Uterus (tissue), 4 donors: Measurements from ENCODE around the gene EFS. TPM values are rescaled to one million over a fixed set of nuclear protein-coding genes. Genes with fewer than 3 reads are reported as not detected.

Experiments
- DNase-seq, 2 donors: peaks; one replicate each; pipeline ENCODE4 v3.0.0-alpha.2; 2019 to 2020
- H3K27ac ChIP-seq, 2 donors: fragments of 200-600 bp; sonication (generic); 1 replicate in 1 of 2; 2 replicates in 1 of 2; pipeline ENCODE4 v1.5.1; 2016 to 2018
- H3K27me3 ChIP-seq, 2 donors: fragments of 200-600 bp; sonication (generic); one replicate each; pipeline ENCODE4 v1.5.1; 2018 to 2019; ENCODE audit warnings: control low read depth in 1 of 2
- H3K36me3 ChIP-seq, 2 donors: fragments of 200-600 bp; sonication (generic); one replicate each; pipeline ENCODE4 v1.5.1; 2019; ENCODE audit warnings: control low read depth in 1 of 2
- H3K4me1 ChIP-seq, 2 donors: fragments of 200-600 bp; sonication (generic); one replicate each; pipeline ENCODE4 v1.5.1; 2018 to 2019; ENCODE audit warnings: control low read depth in 1 of 2
- H3K4me3 ChIP-seq, 2 donors: fragments of 200-600 bp; sonication (generic); 1 replicate in 1 of 2; 2 replicates in 1 of 2; pipeline ENCODE4 v1.5.1; 2018 to 2019; ENCODE audit warnings: mild to moderate bottlenecking in 1 of 2
- H3K9me3 ChIP-seq, 2 donors: fragments of 200-600 bp; sonication (generic); one replicate each; pipeline ENCODE4 v1.5.1; 2019; ENCODE audit warnings: control low read depth in 1 of 2
- CTCF ChIP-seq, 4 experiments: fragments of 200-600 bp in 2 of 4; fragments of 450-650 bp in 2 of 4; sonication (generic) in 2 of 4; IDR thresholded peaks; one replicate each; pipeline ENCODE4 v1.5.1; 2016 to 2019; ENCODE audit warnings: antibody characterized with exemption in 4 of 4, mild to moderate bottlenecking in 2 of 4, moderate library complexity in 1 of 4
- POLR2A ChIP-seq, 2 donors: fragments of 450-650 bp; IDR thresholded peaks; one replicate each; pipeline ENCODE4 v1.6.1; 2016; ENCODE audit warnings: antibody characterized with exemption in 2 of 2, mild to moderate bottlenecking in 1 of 2, moderate library complexity in 1 of 2
- intact Hi-C: fragments of 100-400 bp; cut with DNase I; formaldehyde crosslinking; loops from one replicate; pipeline ENCODE4 v1.15.1; 2023; ENCODE audit warnings: low total_unique reads
- total RNA-seq, 4 donors: library from RNA; depleted of rRNA in 3 of 4; stranded (reverse); fragments of >200 nt in 3 of 4; gene quantifications; one replicate each; pipeline versions ENCODE4 v1.1.0 to v1.2.4, GENCODE V29; 2014 to 2023
- donor health status: DM: yes; HTN: yes; CAD: no.

Gene EFS
- total RNA-seq, 4 donors from 2014 or later, result 4.1 to 42.4 (median 21.7) TPM

- TF ChIP-seq POLR2A (IDR thresholded peaks at IDR 0.05) (no peak), CTCF (IDR thresholded peaks at IDR 0.05) (no peak)
- Histone ChIP-seq H3K36me3 (no peaks in the 10 kb centered on the region), H3K27ac (peak overlapping the region in 1 of 2 donors; percentile 21), H3K9me3 (no peaks in the 10 kb centered on the region), H3K4me3 (no peak overlapping the region), H3K27me3 (no peaks in the 10 kb centered on the region), H3K4me1 (peaks cover 0 to 7% of the 10 kb centered on the region in 2 donors)
- DNase-seq, result no peak
- intact Hi-C loops, result no loop called here
Measured at GRCh38 chr14:23361763-23362162, 3.2 kb downstream of the EFS start.

- peaks cover 0 to 7% of the 10 kb centered on the region in 2 donors for H3K4me1 ChIP-seq
Measured at GRCh38 chr14:23361320-23361719, 3.7 kb downstream of the EFS start.

GRCh38 chr14:23360496-23360895 lies 4.5 kb downstream of the EFS start:
- Histone ChIP-seq H3K4me1 (peaks cover 0 to 7% of the 10 kb centered on the region in 2 donors), H3K27me3 (no peaks in the 10 kb centered on the region), H3K9me3 (no peaks in the 10 kb centered on the region), H3K27ac (peak overlapping the region in 1 of 2 donors; percentile 31), H3K4me3 (no peak overlapping the region), H3K36me3 (no peaks in the 10 kb centered on the region)
- TF ChIP-seq POLR2A (IDR thresholded peaks at IDR 0.05) (no peak), CTCF (IDR thresholded peaks at IDR 0.05) (no peak)
- intact Hi-C loops, result no loop called here
- no peak for DNase-seq

More at GRCh38 chr14:23361320-23361719, 3.7 kb downstream of the EFS start:
- Histone ChIP-seq H3K36me3 (no peaks in the 10 kb centered on the region), H3K27ac (peak overlapping the region in 1 of 2 donors; percentile 21), H3K27me3 (no peaks in the 10 kb centered on the region), H3K9me3 (no peaks in the 10 kb centered on the region), H3K4me3 (no peak overlapping the region)
- TF ChIP-seq CTCF (IDR thresholded peaks at IDR 0.05) (no peak), POLR2A (IDR thresholded peaks at IDR 0.05) (no peak)
- no peak for DNase-seq
- intact Hi-C loops, result no loop called here

- Histone ChIP-seq H3K27ac (peak overlapping the region in 1 of 2 donors; percentile 31), H3K27me3 (no peaks in the 10 kb centered on the region), H3K4me3 (no peak overlapping the region), H3K9me3 (no peaks in the 10 kb centered on the region), H3K36me3 (no peaks in the 10 kb centered on the region), H3K4me1 (peaks cover 0 to 7% of the 10 kb centered on the region in 2 donors)
- no peak for DNase-seq
- TF ChIP-seq POLR2A (IDR thresholded peaks at IDR 0.05), result no peak
- no peak for TF ChIP-seq CTCF (IDR thresholded peaks at IDR 0.05)
- intact Hi-C loops, result no loop called here
Measured at GRCh38 chr14:23359722-23360447, 5.1 kb downstream of the EFS start.

- H3K27me3 ChIP-seq, result no peaks in the 10 kb centered on the region
- no peaks in the 10 kb centered on the region for H3K36me3 ChIP-seq
- peaks cover 0 to 7% of the 10 kb centered on the region in 2 donors for H3K4me1 ChIP-seq
- DNase-seq, result no peak
- H3K9me3 ChIP-seq, result no peaks in the 10 kb centered on the region
- TF ChIP-seq POLR2A (IDR thresholded peaks at IDR 0.05) (no peak), CTCF (IDR thresholded peaks at IDR 0.05) (no peak)
- no peak overlapping the region for H3K4me3 ChIP-seq
- intact Hi-C loops, result no loop called here
- no peak overlapping the region for H3K27ac ChIP-seq
Measured at GRCh38 chr14:23359167-23359626, 5.8 kb downstream of the EFS start.
